ENCODE measurements around the gene DSCAML1.

DSCAML1 gene

DNA sequence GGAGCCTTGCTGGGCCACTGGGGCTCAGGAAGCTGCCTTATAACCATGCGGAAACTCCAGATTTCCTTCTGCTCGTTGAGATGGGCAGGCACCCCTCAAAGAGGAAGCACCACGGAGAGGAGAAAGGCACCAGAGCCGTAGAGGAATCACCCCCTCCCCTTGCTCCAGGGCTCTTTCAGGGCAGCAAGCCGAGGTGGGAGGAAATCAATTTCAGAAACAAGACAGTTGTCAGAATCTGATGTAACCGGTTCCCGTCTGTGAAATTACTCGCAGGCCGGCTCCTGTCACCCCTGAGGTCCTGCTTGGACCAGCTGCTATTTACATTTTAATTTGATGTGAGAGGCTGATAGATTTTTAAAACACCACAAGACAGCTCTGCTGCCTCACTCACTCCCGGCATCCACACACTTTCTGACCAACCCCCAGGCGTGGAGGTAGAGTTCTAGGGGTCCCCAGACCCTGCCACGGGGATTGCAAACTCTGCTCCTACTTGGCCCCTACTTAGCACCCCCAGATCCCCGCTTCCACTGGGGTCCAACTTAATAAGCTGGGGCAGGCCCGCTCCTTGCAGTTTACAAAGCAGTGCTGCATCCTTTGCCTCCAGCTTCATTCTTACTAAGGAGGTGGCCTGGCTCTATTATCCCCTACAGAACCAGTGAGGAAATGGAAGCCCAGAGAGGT is 306.9 kb downstream of the DSCAML1 start:
- no peak for DNase-seq (ENCODE audit: low read depth in 2 of 2)

DNA sequence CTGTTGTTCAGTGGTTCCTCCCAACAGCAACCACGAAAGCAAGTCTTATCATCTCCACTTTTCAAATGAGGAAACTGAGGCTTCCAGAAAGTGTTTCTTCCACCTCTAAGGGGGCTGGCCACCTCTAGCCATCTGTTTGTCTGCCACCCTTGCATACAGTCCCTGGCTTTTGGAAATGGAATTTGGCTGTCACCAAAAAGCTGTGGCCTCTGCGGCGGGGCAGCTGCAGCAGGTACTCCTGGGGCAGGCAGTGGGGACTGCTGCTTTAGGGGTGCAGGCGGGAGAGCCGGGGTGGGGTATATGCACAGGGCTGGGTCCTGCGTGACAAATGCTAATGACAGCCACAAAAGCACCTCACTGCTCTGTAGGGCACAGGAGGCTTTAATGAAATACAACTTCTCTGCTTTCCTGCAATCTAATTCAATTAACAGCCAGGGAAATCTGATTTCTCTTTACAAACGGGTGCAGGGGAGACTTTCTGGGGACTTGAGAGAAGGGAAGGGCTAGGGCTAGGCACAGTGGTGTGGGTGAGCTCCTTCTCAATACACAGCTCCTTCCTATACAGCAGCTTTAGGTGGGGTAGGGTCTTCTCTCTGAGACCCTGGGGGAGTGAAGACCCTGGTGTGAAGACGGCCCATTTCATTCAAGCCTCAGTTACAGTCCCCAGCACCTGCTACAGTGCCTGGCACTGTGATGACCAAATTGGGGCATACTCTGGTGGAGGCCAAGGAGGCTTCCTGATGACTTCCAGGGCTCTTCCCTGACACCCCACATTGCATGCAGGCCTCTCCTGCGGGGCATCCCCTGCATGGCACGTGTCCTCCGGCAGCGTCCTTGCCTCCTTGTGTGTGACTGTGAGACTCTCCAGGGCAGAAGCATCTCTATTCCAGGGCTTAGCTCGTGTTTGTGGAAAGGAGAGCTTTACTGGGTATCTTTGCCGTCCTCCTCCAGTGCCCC is 307.7 kb downstream of the DSCAML1 start:
- no peak for DNase-seq (ENCODE audit: low read depth in 2 of 2)

DNA sequence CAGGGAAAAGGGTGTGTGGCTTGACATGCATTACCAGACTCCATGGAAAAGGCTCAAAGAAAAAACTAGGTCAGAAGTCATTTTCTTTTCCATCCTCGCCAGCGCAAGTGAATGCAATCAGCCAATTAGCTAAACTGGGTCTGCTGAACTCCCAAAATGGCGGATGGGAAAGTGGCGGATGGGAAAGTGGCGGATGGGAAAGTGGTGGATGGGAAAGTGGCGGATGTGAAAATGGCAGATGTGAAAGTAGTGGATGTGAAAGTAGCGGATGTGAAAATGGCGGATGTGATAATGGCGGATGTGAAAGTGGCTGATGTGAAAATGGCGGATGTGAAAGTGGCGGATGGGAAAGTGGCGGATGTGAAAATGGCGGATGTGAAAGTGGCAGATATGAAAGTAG is 311.0 kb downstream of the DSCAML1 start:
- no peak for DNase-seq (ENCODE audit: low read depth in 2 of 2)

DNA sequence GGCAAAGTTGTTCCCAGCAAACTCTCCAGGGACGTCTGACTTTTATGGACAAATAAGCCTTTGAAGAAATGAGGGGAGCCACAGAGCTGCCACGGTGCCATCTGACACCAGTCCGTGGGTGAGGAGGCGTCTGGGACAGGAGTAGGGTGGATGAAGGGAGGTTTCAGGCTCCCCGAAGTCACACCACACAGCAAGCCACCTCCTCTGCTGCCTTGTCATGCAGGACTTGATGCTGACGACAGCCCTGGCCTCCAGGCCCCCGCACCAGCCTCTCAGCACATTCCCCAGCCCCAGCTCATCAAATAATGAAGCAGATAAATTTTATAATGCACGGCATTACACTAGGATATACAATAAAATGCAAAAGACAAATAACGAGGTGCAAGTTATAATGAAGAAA is 312.9 kb downstream of the DSCAML1 start:
- DNase-seq (ENCODE audit: low read depth in 2 of 2): no peak

DNA sequence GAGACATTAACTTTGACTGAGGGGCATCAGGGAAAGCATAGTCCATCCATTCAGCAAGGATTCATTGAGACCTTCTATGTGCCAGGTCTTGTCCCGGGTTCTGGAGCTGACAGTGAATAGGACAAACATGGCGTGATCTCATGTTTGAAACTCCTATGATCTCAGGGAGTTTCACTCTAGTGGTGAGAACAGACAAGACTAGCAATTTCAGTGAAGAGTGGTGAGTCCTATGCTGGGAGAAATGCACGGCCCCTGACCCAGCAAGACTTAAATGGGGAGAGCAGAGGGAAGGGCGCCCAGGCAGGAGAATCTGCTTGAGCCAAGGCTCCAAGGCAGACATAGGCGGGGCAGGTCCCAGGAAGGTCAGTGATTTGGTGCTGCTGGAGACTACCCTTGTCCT is 313.6 kb downstream of the DSCAML1 start:
- no peak for DNase-seq (ENCODE audit: low read depth in 2 of 2)

DNA sequence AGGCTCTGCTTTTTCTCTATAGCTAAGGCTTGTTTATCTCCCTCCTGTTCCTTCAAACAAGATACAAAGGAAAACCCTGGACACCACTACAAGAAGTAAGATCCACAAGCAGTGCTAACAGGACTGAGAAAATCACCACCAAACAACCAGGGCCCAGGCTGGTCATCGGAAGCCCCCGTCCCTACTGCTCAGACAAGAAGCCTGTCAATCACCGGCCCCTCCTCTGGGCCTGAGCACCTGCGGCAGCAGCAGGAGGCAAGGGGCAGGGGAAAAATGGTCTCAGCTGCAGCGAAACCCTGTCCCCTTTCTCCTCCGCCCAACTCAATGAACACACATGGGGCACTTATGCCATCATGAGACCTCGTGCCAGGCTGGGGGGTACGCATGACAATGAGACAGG is 314.1 kb downstream of the DSCAML1 start:
- no peak for DNase-seq (ENCODE audit: low read depth in 2 of 2)

DNA sequence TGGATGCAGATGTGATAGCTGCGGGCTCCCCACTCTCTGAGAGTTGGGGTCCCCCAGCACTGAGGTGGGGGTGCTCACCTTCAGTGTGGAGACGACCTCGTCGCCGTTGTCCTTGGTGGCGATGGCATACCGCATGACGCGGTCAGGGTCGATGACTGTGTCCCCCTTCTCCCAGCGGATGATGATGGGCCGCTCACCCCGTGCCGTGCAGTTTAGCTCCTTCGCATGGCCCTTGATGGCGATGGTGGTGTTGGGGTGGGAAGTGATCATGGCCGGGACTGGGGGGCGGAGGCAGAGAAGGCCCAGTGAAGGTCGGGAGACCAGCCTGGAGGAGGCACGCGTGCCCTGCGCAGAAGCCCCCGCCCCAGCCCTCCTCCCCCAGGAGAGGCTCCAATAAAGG is 315.1 kb downstream of the DSCAML1 start:
- DNase-seq (ENCODE audit: low read depth in 2 of 2): no peak

DNA sequence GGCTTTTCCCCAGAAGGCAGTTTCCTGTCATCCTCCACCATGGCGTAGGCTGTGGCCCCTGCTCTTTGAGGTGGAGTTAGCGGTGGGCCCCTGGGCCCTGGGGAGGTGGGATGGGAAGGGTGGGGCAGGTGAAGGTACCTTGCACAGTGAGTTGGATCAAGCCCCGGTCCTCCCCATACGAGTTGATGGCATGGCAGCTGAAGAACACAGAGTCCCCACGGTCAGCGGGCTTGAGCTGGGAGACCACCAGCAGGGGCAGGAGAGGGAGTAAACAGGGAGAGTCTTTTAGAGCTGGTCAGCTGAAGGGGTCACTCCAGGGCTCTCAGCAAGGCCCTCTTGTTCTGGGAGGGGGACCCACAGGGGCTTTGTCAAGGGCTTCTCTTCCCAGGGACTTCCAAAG is 316.0 kb downstream of the DSCAML1 start:
- no peak for DNase-seq (ENCODE audit: low read depth in 2 of 2)

DNA sequence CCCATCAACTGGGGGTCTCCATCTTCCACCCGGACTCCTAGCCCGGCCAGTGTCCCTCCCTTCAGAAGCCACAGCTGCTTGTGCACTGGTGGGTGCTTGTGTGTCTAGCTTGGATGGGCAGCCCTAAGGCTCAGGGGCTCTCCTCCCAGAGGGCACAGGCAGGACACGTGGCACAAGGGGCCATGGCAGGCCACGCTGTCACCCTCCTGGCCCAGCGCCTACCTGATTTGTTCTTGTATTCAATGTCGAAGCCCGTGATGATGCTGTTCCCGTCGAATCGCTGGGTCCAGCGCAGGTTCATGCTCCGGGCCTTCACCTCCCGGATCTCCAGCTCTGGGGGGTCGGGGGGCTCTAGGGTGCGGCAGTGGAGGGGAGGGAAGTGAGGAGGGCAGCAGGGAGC is 316.8 kb downstream of the DSCAML1 start:
- no peak for DNase-seq (ENCODE audit: low read depth in 2 of 2)

DNA sequence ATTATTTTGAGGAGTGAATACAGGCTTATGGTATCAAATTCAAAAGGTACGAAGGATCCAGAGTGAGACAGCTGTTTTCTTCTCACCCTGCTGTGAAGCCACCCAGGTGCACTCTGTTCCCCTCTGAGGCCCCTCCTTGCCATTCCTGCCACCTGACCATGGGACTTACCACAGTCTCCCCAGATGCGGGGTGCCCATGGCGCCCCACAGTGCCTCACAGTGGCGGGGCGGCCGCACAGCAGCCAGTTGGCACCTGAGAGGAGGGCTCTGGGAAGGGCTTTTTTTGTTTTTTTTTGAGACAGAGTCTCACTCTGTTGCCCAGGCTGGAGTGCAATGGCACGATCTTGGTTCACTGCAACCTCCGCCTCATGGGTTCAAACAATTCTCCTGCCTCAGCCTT is 317.6 kb downstream of the DSCAML1 start:
- no peak for DNase-seq (ENCODE audit: low read depth in 2 of 2)

DNA sequence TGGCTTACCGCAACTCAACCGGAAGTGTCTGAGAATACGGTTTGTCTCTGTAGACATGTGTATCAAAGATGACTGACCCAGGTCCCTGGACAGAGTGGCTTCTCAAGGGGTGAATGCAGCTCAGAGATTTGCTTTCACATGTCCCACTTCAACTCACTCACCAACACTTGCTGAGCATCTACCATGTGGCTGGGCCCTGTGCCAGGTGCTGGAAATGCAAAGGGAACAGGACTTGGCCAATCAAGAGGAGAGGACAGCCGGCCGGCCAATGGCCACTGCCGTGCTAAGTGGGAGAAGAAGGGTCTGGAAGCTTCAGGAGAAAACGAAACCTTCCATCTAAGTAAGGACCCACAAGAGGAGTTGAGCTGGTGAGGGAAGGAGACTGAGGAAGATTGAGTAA is 318.1 kb downstream of the DSCAML1 start:
- no peak for DNase-seq (ENCODE audit: low read depth in 2 of 2)

DNA sequence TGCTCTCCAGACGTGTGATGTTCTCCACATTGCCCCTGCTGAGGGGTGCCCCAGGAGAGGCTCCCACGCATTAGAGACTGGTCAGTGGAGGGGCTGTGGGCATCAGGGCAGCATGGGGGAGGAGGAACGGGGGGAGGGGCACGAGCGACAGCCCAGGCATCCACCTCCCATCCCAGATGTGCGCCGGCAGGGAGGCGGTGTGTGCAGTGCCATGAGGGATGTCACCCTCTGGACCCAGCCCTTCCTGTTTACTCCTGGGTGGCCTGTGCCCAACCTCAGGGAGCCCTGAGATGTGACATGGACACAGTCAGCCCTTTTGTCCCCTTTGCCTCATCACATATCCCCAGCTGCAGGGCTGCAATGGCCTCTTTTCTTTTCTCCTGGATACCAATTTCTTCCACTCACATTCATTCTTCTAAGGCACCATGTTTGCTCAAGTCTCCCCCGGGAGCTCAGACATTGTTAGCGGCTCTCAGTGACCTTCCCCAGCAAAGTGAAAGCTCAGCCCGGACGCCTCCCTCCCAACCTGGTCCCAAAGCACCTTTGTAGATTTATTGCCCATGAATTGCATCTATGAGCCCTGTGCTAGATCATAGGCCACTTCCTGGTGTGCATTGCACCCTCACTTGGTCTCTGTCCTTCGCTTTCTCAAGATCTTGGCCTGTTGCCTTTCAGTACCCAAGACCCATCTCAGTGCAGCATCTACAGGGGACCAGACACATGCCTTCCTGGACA is 318.7 kb downstream of the DSCAML1 start:
- DNase-seq (ENCODE audit: low read depth in 2 of 2): no peak

DNA sequence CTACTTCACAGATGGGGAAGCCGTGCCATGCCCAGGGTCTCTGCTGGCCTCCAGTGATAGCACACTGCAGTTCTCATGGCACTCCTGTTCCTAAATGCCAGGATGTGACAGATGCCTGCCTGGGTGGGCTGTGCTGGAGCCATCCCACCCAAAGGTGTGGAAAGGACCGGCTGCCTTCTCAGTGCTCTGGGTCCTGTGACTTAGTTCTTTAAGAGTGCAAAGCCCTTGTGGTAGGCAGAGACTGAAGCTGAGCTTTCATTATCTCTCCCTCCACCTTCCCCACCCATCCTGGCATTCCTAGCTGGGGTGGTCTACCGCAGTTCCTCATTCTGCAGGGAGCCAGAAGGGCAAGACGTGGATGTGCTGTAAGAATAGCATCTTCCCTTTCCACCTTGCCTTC is 319.3 kb downstream of the DSCAML1 start:
- no peak for DNase-seq (ENCODE audit: low read depth in 2 of 2)

DNA sequence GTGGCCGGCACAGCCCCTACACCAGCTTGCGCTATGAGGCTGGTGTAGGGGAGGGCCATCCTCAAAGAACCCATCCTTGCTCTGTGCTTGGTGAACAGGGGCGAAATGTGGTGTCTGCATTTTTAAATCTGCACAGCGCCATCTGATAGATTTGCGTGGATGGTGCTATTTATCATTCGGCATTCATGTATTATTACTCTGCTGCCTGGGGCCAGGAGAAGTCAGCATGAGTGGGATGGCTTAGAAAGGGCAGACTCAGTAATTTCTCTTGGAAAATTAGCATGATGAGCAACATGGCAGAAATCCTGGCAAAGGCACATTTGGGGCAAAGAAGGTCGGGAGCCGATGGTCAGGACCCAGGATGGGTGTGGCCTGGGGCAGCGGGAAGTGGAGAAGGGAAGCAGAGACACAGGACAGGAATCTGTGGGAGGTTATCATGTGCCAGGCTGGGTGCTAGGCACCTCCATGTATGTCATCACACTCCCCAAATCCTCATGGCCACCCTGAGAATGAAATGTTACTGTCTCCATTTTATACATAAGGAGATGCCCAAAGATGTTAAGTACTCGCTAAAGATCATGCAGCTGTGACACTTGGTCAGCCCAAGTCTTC is 320.4 kb downstream of the DSCAML1 start:
- no peak for DNase-seq (ENCODE audit: low read depth in 2 of 2)

DNA sequence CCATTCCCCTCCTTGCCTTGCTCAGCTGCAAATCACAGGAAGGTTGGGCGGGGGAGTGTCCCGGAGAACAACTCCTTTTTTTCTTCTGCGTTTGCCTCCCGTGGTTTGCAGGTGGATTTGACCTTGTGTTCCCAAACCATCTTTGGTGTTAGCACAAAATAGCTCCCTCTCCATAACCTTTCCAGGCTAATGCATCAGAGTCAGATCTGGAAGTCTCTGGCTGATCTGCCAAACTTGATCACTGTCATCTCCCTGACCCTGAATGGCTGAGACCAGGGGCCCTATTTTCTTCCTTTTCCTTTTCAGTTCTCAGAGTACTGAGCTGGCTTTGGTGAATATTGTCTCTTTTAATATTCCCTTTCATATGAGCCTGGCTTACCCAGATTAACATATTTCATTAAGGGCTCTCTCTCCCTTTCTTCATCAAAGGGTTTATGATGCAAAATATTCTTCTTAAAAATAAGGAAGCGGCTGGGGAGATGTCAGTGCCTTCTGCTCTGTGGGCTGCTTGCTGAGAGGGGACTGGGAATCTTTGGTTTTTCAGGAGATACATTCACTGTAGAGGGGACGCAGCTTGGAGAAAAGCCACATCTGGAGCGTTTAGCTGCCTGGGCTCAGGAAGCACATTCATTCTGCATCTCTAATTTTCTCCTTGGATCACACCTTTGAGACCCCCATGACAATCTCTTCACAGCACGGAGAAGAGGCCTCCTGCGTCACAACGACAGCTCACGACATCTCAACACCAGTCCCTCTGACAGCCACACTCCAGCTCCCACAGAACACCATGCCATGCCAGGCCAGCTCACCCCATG is 321.1 kb downstream of the DSCAML1 start:
- DNase-seq (ENCODE audit: low read depth in 2 of 2): no peak

DNA sequence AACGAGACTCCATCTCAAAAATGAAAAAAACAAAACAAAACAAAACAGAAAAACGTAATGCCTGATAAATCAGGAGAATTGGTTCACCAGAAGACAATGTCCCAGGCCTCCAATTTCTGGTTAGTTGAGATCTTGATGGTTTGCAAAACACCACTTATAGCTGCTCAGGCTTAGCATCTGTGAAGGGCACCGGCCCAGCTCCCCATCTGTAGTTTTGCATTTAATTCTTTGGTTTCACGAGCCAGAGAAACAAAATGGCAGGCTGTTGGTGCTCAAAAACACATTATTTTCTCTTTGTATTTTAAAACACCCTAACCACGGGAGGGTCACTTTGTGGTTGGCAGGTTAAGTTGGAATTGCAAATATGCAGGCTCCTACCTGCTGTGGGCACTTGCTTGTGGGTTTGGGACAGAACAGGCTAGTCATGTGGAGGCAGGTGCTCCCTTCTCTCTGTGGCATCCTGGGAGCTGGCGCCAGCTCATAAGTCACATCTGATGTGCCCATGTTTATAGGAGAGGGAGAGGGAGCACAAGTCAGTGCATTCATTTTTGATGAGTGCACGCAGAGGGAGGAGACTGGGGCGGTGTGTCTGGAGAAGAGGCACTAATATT is 323.4 kb downstream of the DSCAML1 start:
- DNase-seq (ENCODE audit: low read depth in 2 of 2): no peak

DNA sequence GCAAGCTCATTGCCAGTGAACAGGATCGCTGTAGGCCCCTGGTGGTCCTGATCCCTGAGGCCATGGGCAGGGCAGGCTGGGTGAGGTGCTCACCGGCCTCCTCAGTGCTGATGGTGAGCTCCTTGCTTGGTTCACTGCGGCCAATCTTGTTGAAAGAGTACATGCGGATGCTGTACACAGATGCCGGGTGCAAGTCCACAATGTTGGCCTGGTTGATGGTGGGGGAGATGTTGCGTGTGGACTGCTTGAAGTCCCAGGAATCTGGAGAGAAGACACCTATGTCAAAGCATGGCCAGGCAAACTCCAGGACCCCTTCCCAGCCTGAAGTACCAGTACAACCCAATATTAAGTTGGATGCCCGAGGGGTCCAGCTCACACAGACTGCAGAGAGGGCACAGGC is 325.2 kb downstream of the DSCAML1 start:
- DNase-seq (ENCODE audit: low read depth in 2 of 2): no peak

DNA sequence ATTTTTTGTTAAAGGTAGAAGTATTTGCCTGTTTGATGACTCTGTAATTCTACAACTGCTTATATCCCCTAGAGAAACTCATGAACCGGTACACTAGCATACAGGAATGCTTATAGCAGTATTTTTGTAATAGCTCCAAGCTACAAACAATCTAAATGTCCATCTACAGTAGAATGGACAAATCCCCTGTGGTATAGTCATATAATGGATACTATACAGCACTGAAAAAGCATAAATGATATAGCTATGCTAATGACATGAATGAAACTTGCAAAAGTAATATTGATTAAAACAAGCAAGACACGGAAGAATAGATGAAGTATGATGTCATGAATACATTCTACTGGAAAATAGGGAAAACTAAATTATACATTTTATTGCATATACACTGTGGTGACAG is 326.4 kb downstream of the DSCAML1 start:
- no peak for DNase-seq (ENCODE audit: low read depth in 2 of 2)

DNA sequence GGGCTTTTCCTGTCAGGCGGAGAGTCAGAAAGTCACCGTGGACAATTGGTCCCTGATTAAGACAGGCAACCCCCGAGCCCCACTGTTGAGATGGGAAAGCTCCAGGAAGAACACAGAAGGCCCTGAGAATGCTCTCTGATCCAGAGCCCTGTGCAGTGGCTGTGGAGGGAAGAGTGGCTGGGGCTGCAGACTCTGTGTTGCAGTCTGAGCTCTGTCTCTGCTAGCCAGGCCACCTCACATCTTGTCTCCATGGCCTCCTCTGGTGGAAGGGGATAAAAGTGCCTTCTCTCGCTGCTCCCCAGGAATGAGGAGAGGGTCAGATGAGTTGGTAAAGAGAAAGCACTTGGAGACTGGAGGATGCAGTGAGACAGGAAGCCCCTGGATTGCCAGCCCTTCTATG is 328.1 kb downstream of the DSCAML1 start:
- DNase-seq (ENCODE audit: low read depth in 2 of 2): no peak

DNA sequence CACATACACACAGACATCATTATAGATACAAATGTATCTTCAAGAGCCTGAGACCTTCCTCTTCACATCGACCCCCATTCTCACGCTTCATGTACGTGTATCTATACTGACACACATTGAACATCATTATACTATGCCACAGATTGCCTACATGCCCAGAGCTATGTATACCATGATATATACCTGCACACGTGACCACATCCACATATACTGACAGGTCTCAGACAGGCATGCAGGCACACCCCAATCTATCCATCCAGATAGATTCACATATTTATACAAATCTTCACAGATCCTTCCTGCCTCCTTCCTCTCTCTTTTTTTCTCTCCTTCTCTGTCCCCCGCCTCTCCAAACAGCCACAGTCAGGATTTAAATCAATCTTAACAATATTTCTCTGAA is 329.2 kb downstream of the DSCAML1 start:
- no peak for DNase-seq (ENCODE audit: low read depth in 2 of 2)

DNA sequence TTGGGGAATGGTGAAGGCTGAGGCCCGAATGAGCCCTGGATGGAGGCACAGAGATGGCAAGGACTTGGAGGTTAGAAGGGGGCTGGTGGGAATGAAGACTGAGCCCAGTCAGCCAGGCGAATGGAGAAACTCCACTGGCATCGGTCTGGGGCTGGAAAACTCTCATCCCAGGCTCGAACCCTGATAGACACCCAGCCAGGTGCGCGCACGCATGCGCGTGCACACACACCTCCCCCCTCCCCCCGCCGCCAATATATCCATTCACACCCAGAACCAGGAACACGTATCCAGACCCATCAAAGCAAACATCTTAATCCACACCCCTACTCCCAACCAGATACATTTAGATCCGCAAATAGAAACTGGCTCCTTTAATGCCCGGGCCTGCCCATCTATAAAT is 330.1 kb downstream of the DSCAML1 start:
- DNase-seq (ENCODE audit: low read depth in 2 of 2): no peak
